ENCODE measurements around the gene PLA2G4D.

GRCh38 chr15:42048080-42048820, 46.1 kb downstream of the PLA2G4D start:
- TF ChIP-seq CTCF (conservative IDR thresholded peaks at IDR 0.05; ENCODE audit: low read depth, low read length) (no peak), EZH2 (IDR thresholded peaks at IDR 0.05; ENCODE audit: borderline replicate concordance, low read depth, low read length, poor library complexity, severe bottlenecking) (no peak)

All from A673 (cell line).